ENCODE data around the gene CHST2. TPM values are rescaled to one million over a fixed set of nuclear protein-coding genes. Genes with fewer than 3 reads are reported as not detected.

CHST2 gene
- total RNA-seq, 1 experiment from 2014 or later: 17.3 TPM

DNA sequence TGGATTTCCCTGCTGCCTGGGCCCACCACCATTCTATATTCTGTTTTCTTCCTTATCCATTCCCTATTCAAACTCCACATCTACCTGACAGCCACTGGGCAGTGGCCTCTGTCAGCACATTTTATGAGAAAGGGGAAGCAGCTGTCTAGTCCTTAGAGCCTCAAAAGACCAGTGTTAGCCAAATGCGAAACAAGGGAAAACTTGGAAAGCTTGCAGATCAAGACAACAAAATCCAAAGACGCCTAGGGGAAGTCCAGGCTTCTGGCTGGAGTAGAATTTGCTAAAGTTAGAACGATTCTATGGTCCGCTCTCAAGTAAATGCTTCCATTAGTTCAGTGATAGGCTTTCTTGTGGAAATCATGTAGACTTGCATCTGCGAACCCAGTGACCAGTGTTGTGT lies 39.4 kb upstream of the CHST2 start:
- TF ChIP-seq, protein P1, sequence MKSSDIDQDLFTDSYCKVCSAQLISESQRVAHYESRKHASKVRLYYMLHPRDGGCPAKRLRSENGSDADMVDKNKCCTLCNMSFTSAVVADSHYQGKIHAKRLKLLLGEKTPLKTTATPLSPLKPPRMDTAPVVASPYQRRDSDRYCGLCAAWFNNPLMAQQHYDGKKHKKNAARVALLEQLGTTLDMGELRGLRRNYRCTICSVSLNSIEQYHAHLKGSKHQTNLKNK (CRISPR knock-in tag; IDR thresholded peaks at IDR 0.05): no peak
- no peak for TF ChIP-seq ZNF416 (CRISPR knock-in tag; IDR thresholded peaks at IDR 0.05)
- TF ChIP-seq ZNF121 (CRISPR knock-in tag; IDR thresholded peaks at IDR 0.05): no peak
- TF ChIP-seq, protein P2, sequence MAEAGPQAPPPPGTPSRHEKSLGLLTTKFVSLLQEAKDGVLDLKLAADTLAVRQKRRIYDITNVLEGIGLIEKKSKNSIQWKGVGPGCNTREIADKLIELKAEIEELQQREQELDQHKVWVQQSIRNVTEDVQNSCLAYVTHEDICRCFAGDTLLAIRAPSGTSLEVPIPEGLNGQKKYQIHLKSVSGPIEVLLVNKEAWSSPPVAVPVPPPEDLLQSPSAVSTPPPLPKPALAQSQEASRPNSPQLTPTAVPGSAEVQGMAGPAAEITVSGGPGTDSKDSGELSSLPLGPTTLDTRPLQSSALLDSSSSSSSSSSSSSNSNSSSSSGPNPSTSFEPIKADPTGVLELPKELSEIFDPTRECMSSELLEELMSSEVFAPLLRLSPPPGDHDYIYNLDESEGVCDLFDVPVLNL (CRISPR knock-in tag; IDR thresholded peaks at IDR 0.05; ENCODE audit: borderline replicate concordance, low read depth): no peak
- TF ChIP-seq NR2C2 (CRISPR knock-in tag; IDR thresholded peaks at IDR 0.05): no peak
- no peak for TF ChIP-seq TCF7 (CRISPR knock-in tag; IDR thresholded peaks at IDR 0.05; ENCODE audit: low read depth)
- TF ChIP-seq NR1H2 (CRISPR knock-in tag; IDR thresholded peaks at IDR 0.05): no peak
- TF ChIP-seq SOX15 (CRISPR knock-in tag; IDR thresholded peaks at IDR 0.05): no peak
- TF ChIP-seq SP1 (CRISPR knock-in tag; conservative IDR thresholded peaks at IDR 0.05): no peak
- TF ChIP-seq RELA (CRISPR knock-in tag; IDR thresholded peaks at IDR 0.05; ENCODE audit: borderline replicate concordance): no peak
- TF ChIP-seq ZNF263 (CRISPR knock-in tag; IDR thresholded peaks at IDR 0.05; ENCODE audit: low read depth): no peak
- TF ChIP-seq MYBL2 (CRISPR knock-in tag; IDR thresholded peaks at IDR 0.05): no peak
- no peak for TF ChIP-seq ESRRA (CRISPR knock-in tag; IDR thresholded peaks at IDR 0.05; ENCODE audit: borderline replicate concordance)
- TF ChIP-seq ZNF138 (CRISPR knock-in tag; conservative IDR thresholded peaks at IDR 0.05): no peak
- no peak for TF ChIP-seq PRRX2 (CRISPR knock-in tag; IDR thresholded peaks at IDR 0.05)
- TF ChIP-seq GTF2I (CRISPR knock-in tag; conservative IDR thresholded peaks at IDR 0.05): no peak
- TF ChIP-seq FOXP1 (CRISPR knock-in tag; IDR thresholded peaks at IDR 0.05; ENCODE audit: borderline replicate concordance): no peak
- TF ChIP-seq, protein P3, sequence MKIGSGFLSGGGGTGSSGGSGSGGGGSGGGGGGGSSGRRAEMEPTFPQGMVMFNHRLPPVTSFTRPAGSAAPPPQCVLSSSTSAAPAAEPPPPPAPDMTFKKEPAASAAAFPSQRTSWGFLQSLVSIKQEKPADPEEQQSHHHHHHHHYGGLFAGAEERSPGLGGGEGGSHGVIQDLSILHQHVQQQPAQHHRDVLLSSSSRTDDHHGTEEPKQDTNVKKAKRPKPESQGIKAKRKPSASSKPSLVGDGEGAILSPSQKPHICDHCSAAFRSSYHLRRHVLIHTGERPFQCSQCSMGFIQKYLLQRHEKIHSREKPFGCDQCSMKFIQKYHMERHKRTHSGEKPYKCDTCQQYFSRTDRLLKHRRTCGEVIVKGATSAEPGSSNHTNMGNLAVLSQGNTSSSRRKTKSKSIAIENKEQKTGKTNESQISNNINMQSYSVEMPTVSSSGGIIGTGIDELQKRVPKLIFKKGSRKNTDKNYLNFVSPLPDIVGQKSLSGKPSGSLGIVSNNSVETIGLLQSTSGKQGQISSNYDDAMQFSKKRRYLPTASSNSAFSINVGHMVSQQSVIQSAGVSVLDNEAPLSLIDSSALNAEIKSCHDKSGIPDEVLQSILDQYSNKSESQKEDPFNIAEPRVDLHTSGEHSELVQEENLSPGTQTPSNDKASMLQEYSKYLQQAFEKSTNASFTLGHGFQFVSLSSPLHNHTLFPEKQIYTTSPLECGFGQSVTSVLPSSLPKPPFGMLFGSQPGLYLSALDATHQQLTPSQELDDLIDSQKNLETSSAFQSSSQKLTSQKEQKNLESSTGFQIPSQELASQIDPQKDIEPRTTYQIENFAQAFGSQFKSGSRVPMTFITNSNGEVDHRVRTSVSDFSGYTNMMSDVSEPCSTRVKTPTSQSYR (CRISPR knock-in tag; IDR thresholded peaks at IDR 0.05): no peak
- ChIA-PET CTCF (no interaction called here), POLR2A (no interaction called here)
- H3K9me3 Mint-ChIP-seq: peaks cover 9% of the 10 kb centered on the region
- DNase-seq (ENCODE audit: low spot score) (no peak), ATAC-seq (no peak)
- H3K4me3 Mint-ChIP-seq: no peak overlapping the region
- peaks cover 5% of the 10 kb centered on the region for H3K4me1 Mint-ChIP-seq
- no peak overlapping the region for H3K27ac Mint-ChIP-seq
- peaks cover 8% of the 10 kb centered on the region for H3K36me3 Mint-ChIP-seq
- H3K27me3 Mint-ChIP-seq (ENCODE audit: low read depth): no peaks in the 10 kb centered on the region

DNA sequence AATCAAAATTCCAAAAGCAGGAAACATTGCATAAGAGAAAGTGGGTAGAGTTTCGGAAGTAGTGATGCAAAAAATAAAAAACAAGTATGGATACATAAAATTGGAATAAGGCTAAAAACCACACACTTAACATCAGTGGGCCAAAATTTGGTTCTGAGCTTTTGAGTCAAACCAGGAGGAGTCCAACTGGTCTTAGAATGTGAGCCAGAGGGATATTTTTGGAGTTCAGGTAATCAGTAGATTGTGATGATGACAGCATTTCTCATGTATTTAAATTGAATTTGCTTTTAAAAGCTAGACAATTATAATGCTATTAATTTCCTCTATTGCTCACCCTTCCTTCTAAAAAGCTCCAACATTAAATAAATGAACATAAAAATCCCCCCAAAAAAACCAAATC lies 38.2 kb upstream of the CHST2 start:
- Mint-ChIP-seq H3K4me3 (no peak overlapping the region), H3K36me3 (peaks cover 9% of the 10 kb centered on the region), H3K27ac (no peak overlapping the region), H3K9me3 (peaks cover 9% of the 10 kb centered on the region), H3K27me3 (ENCODE audit: low read depth) (no peaks in the 10 kb centered on the region), H3K4me1 (peaks cover 5% of the 10 kb centered on the region)
- ChIA-PET CTCF (no interaction called here), POLR2A (no interaction called here)
- ATAC-seq (no peak), DNase-seq (ENCODE audit: low spot score) (no peak)
- TF ChIP-seq PRRX2 (CRISPR knock-in tag; IDR thresholded peaks at IDR 0.05) (no peak), ZNF232 (CRISPR knock-in tag; IDR thresholded peaks at IDR 0.05) (no peak), MYBL2 (CRISPR knock-in tag; IDR thresholded peaks at IDR 0.05) (no peak), TCF7 (CRISPR knock-in tag; IDR thresholded peaks at IDR 0.05; ENCODE audit: low read depth) (no peak), SMAD4 (CRISPR knock-in tag; IDR thresholded peaks at IDR 0.05) (no peak), SMAD3 (CRISPR knock-in tag; IDR thresholded peaks at IDR 0.05; ENCODE audit: borderline replicate concordance) (no peak)
- TF ChIP-seq, protein P4, sequence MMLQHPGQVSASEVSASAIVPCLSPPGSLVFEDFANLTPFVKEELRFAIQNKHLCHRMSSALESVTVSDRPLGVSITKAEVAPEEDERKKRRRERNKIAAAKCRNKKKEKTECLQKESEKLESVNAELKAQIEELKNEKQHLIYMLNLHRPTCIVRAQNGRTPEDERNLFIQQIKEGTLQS (CRISPR knock-in tag; conservative IDR thresholded peaks at IDR 0.05): no peak
- TF ChIP-seq, protein P5, sequence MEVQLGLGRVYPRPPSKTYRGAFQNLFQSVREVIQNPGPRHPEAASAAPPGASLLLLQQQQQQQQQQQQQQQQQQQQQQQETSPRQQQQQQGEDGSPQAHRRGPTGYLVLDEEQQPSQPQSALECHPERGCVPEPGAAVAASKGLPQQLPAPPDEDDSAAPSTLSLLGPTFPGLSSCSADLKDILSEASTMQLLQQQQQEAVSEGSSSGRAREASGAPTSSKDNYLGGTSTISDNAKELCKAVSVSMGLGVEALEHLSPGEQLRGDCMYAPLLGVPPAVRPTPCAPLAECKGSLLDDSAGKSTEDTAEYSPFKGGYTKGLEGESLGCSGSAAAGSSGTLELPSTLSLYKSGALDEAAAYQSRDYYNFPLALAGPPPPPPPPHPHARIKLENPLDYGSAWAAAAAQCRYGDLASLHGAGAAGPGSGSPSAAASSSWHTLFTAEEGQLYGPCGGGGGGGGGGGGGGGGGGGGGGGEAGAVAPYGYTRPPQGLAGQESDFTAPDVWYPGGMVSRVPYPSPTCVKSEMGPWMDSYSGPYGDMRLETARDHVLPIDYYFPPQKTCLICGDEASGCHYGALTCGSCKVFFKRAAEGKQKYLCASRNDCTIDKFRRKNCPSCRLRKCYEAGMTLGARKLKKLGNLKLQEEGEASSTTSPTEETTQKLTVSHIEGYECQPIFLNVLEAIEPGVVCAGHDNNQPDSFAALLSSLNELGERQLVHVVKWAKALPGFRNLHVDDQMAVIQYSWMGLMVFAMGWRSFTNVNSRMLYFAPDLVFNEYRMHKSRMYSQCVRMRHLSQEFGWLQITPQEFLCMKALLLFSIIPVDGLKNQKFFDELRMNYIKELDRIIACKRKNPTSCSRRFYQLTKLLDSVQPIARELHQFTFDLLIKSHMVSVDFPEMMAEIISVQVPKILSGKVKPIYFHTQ (CRISPR knock-in tag; IDR thresholded peaks at IDR 0.05): no peak

Measured in WTC11 (cell line).